ENCODE data around the gene PHYHD1. TPM values are rescaled to one million over a fixed set of nuclear protein-coding genes. Genes with fewer than 3 reads are reported as not detected.
A peak's percentile ranks its signal among the peaks of the same experiment; 100 is the strongest.

Gene PHYHD1
- total and polyA plus RNA-seq, 2 of the 13 experiments (the other 11 are each of a cell fraction or from before 2014, with no cell fraction given): 10.6 to 25.3 TPM

DNA sequence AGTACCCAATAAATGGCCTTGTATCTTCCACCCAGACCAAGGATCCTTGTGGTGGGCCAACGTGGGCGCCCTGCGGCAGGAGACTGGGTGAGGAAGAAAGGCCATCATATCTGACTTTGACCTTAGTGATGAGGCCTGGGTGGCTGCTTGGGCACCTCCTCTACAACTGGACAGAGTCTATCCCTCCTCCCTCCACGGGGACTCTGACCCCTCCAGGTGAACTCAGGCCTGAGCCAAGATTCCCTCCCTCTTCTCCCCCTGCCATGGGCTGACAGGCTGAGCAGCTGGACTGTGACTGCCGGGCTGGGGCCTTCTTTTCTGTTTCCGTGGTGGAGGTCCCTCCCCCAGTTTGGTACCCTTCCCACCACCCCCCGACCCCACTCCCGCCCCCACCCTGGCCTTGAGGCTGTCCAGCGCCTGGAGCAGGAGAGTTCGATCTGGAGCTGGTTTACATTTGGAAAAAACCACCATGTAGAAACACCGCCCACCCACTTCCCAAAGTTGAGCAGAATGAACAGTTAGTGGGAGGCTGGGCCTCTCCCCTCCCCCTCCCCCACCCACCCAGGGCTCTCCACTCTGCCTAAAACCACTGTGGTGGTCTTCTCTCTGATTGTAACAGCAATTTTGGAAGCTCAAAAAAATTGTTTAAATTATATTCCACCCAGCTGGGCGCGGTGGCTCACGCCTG, 1.2 kb upstream of the PHYHD1 start (continued):
- TF ChIP-seq PRMT3 (CRISPR knock-in tag; IDR thresholded peaks at IDR 0.05; ENCODE audit: borderline replicate concordance, low read depth) (no peak), ZFY (CRISPR knock-in tag; IDR thresholded peaks at IDR 0.05) (peak; percentile 60), TP53 (CRISPR knock-in tag; conservative IDR thresholded peaks at IDR 0.05) (no peak), SNAI1 (CRISPR knock-in tag; IDR thresholded peaks at IDR 0.05; ENCODE audit: borderline replicate concordance) (no peak), KDM6A (CRISPR knock-in tag; IDR thresholded peaks at IDR 0.05; ENCODE audit: low read depth) (0 out of 2 replicates have a peak, but pooled peaks have one; percentile 42), ATF4 (CRISPR knock-in tag; IDR thresholded peaks at IDR 0.05) (no peak), ZNF460 (CRISPR knock-in tag; IDR thresholded peaks at IDR 0.05; ENCODE audit: borderline replicate concordance) (no peak), RXRA (CRISPR knock-in tag; IDR thresholded peaks at IDR 0.05) (peak; percentile 33; the same call in 1 of the 2 replicates), HCFC1 (IDR thresholded peaks at IDR 0.05; ENCODE audit: low read depth, low read length) (no peak), SIX1 (CRISPR knock-in tag; IDR thresholded peaks at IDR 0.05; ENCODE audit: borderline replicate concordance) (0 out of 2 replicates have a peak, but pooled peaks have one; percentile 17)

DNA sequence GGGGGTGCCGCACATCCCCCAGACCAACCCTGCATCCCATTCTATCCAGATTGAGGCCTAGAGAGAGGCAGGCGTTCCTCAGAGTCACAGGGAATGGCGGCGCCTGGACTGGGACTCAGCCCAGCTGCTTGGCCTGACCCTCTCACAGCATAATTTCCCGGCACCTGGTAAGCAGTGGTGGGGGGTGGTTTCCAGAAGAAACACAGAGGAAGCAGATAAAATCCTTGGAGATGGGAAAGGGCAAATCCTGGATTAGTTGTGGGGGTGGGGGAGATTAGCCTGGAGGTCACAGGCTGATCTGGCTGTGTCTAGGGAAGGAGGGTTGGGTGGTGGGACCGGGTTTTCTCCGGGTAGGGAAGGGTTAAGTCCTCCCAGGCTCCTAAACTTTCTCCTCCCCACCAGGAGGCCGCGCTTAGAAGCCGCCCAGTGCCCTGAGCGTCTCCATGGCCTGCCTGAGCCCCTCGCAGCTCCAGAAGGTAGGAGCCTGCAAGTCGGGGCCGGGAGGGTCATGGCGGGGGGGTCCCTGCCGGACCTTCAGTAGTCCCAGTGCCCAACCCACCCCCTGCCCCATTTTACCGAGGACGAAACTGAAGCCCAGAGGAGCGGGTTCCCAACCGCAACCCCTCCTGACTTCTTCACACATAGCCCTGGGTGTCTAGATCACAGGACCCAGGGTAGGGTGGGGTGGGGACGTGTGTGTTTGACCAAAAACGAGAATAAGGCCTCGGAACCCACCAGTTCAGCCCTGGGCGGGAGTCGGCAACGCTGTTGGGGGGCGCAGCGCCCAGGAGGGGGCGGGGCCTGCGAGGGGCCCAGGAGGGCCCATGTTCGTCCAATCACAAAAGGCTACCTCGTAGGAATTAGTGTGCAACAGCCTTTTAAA, 1.3 kb downstream of the PHYHD1 start:
- FAIRE-seq (no peak), DNase-seq (ENCODE audit: low spot score) (peak; percentile 62), ATAC-seq (peak; percentile 72)
- ChIA-PET CTCF (ENCODE audit: low intra/inter-chr PET ratio, low total read pairs) (no interaction called here), POLR2A (interaction anchor here (0.9 to 3.9 kb wide), 9 partner anchors 10 to 286 kb away, joined by 3 to 25 read pairs (median 6); partner anchors contain the start of genes ENDOG, KYAT1 and LRRC8A)
- Histone ChIP-seq H3K4me2 (ENCODE audit: low read depth, low read length) (peak overlapping the region; percentile 81), H3K9ac (ENCODE audit: insufficient read depth, low read depth, low read length) (peak overlapping the region; percentile 78), H3K9me3 (ENCODE audit: low read length) (no peaks in the 10 kb centered on the region), H2AFZ (ENCODE audit: low read length) (no peak overlapping the region), H3K79me2 (ENCODE audit: insufficient read depth, low read length) (peaks cover 5% of the 10 kb centered on the region), H3K27ac (ENCODE audit: extremely low read length, insufficient read depth, low read length) (peak overlapping the region; percentile 79), H3K4me1 (ENCODE audit: insufficient read depth, low read length) (peaks cover 62% of the 10 kb centered on the region), H3K36me3 (replicated peaks in 1 of 2; ENCODE audit: control insufficient read depth in 1 of 2, insufficient read depth in 2 of 2, low read length in 2 of 2) (no peaks in the 10 kb centered on the region; a peak in 2 of 5 replicates), H4K20me1 (ENCODE audit: insufficient read depth, low read length) (no peaks in the 10 kb centered on the region), H3K4me3 (replicated peaks in 1 of 3; ENCODE audit: insufficient read depth in 1 of 3, low read depth in 2 of 3, low read length in 3 of 3) (peak overlapping the region; percentile 75 to 94 (median 78)), H3K27me3 (ENCODE audit: control insufficient read depth in 1 of 2, insufficient read depth in 2 of 2, low read length in 2 of 2) (no peaks in the 10 kb centered on the region)
- BruUV-seq (replicated peaks): TSS peak; percentile 65
- intact Hi-C loops (cut with micrococcal nuclease; ENCODE audit: unreplicated experiment) (no loop called here), in situ Hi-C loops (cut with HindIII; ENCODE audit: extremely low pct_ligation_motif_present, low pct_unique_long_range_greater_than_20kb) (loop anchor here (5.0 kb wide), 1 partner anchor 40 kb away; the partner anchor contains the start of genes KYAT1 and LRRC8A)
- WGBS (ENCODE audit: low lambda C conversion rate): 12% methylated on average over 17 of the region's 32 CpGs
- TF ChIP-seq CEBPG (CRISPR knock-in tag; IDR thresholded peaks at IDR 0.05) (0 out of 2 replicates have a peak, but pooled peaks have one; percentile 16), ZFP90 (CRISPR knock-in tag; IDR thresholded peaks at IDR 0.05; ENCODE audit: borderline replicate concordance) (0 out of 2 replicates have a peak, but pooled peaks have one; percentile 21), POLR2AphosphoS5 (IDR thresholded peaks at IDR 0.05; ENCODE audit: low read depth, low read length) (peak; percentile 72), ZNF503 (CRISPR knock-in tag; IDR thresholded peaks at IDR 0.05) (0 out of 2 replicates have a peak, but pooled peaks have one; percentile 26), RBM22 (optimal IDR thresholded peaks at IDR 0.05; ENCODE audit: low read length) (no peak), HNRNPL (IDR thresholded peaks at IDR 0.05; ENCODE audit: low read depth, low read length) (0 out of 2 replicates have a peak, but pooled peaks have one; percentile 29)
- TF ChIP-seq, protein P1, sequence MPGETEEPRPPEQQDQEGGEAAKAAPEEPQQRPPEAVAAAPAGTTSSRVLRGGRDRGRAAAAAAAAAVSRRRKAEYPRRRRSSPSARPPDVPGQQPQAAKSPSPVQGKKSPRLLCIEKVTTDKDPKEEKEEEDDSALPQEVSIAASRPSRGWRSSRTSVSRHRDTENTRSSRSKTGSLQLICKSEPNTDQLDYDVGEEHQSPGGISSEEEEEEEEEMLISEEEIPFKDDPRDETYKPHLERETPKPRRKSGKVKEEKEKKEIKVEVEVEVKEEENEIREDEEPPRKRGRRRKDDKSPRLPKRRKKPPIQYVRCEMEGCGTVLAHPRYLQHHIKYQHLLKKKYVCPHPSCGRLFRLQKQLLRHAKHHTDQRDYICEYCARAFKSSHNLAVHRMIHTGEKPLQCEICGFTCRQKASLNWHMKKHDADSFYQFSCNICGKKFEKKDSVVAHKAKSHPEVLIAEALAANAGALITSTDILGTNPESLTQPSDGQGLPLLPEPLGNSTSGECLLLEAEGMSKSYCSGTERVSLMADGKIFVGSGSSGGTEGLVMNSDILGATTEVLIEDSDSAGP (CRISPR knock-in tag; IDR thresholded peaks at IDR 0.05; ENCODE audit: borderline replicate concordance): peak; percentile 56; the same call in 1 of the 2 replicates
